MM.1S (cell line): ENCODE results near the gene PARVA.

ENCODE experiments used
- CTCF ChIP-seq: fragments of 300-600 bp; sonication (generic); IDR thresholded peaks from 2 replicates; pipeline ENCODE4 v1.5.1; 2016; ENCODE audit warnings: antibody characterized with exemption, low read length, mixed read lengths
- EZH2 ChIP-seq: fragments of 300-600 bp; sonication (generic); optimal IDR thresholded peaks from 2 replicates; pipeline ENCODE3; 2017; ENCODE audit warnings: low read depth, mild to moderate bottlenecking, antibody characterized with exemption, low read length, mixed read lengths

- TF ChIP-seq EZH2 (no peak), CTCF (no peak)
These were observed 30.9 kb downstream of the PARVA start for GRCh38 chr11:12408156-12408770.
